Mesendoderm (in vitro differentiated cells): ENCODE data around the gene PRSS38.

ENCODE experiments used
- DNase-seq: peaks from one replicate; pipeline ENCODE4 v3.0.0; 2013
- H2AK5ac ChIP-seq: 2 replicates; pipeline ENCODE4 v1.6.1; 2013; ENCODE audit warnings: low read length, inconsistent platforms
- H2BK120ac ChIP-seq: 2 replicates; pipeline ENCODE4 v1.6.1; 2013; ENCODE audit warnings: low read depth, mild to moderate bottlenecking, low read length, moderate library complexity, mixed read lengths
- H2BK15ac ChIP-seq: replicated peaks from 2 replicates; pipeline ENCODE4 v1.6.1; 2013; ENCODE audit warnings: low read depth, mild to moderate bottlenecking, moderate library complexity
- H2BK5ac ChIP-seq: 2 replicates; pipeline ENCODE4 v1.6.1; 2013; ENCODE audit warnings: low read length, inconsistent platforms
- H3K18ac ChIP-seq: 2 replicates; pipeline ENCODE4 v1.6.1; 2013; ENCODE audit warnings: mild to moderate bottlenecking, low read length, mixed read lengths
- H3K23ac ChIP-seq: one replicate; pipeline ENCODE4 v1.6.1; 2013; ENCODE audit warnings: low read length
- H3K27ac ChIP-seq: 2 replicates; pipeline ENCODE4 v1.5.1; 2013; ENCODE audit warnings: low read depth, mild to moderate bottlenecking, inconsistent platforms, low read length, moderate library complexity
- H3K27me3 ChIP-seq: 2 replicates; pipeline ENCODE4 v1.6.1; 2013; ENCODE audit warnings: low read length, control low read depth, mild to moderate bottlenecking, inconsistent platforms; ENCODE audit not compliant: insufficient read depth, poor library complexity
- H3K36me3 ChIP-seq: 2 replicates; pipeline ENCODE4 v1.6.1; 2013; ENCODE audit warnings: low read length, inconsistent platforms; ENCODE audit not compliant: control insufficient read depth, insufficient read depth
- H3K4ac ChIP-seq: one replicate; pipeline ENCODE4 v1.6.1; 2013; ENCODE audit warnings: low read depth, mild to moderate bottlenecking, low read length, moderate library complexity
- H3K4me1 ChIP-seq: 2 replicates; pipeline ENCODE4 v1.6.1; 2013; ENCODE audit warnings: low read depth, low read length, inconsistent platforms; ENCODE audit not compliant: control insufficient read depth
- H3K4me2 ChIP-seq: 2 replicates; pipeline ENCODE4 v1.6.1; 2013; ENCODE audit warnings: low read length
- H3K4me3 ChIP-seq: 2 replicates; pipeline ENCODE4 v1.5.1; 2013; ENCODE audit warnings: mild to moderate bottlenecking, low read length
- H3K56ac ChIP-seq: one replicate; pipeline ENCODE4 v1.6.1; 2013; ENCODE audit warnings: low read length
- H3K79me1 ChIP-seq: 2 replicates; pipeline ENCODE4 v1.6.1; 2013; ENCODE audit warnings: low read length, inconsistent platforms
- H3K79me2 ChIP-seq: 2 replicates; pipeline ENCODE4 v1.6.1; 2013; ENCODE audit warnings: mild to moderate bottlenecking, low read length; ENCODE audit not compliant: control insufficient read depth, insufficient read depth
- H3K9ac ChIP-seq: 2 replicates; pipeline ENCODE4 v1.6.1; 2013; ENCODE audit warnings: low read length, inconsistent platforms
- H4K5ac ChIP-seq: one replicate; pipeline ENCODE4 v1.6.1; 2013; ENCODE audit warnings: low read length
- H4K8ac ChIP-seq: one replicate; pipeline ENCODE4 v1.6.1; 2013; ENCODE audit warnings: low read depth, mild to moderate bottlenecking, control low read depth, low read length, moderate library complexity
- WGBS: extraction: QIAGEN DNeasy Blood & Tissue Kit; methylation state at CpG from one replicate; pipeline ENCODE4 v1.1.7; 2013; ENCODE audit warnings: low lambda C conversion rate, missing lambda C conversion rate; ENCODE audit not compliant: insufficient coverage; ENCODE audit errors: extremely low coverage; 5-methylcytosine and 5-hydroxymethylcytosine counted together

PRSS38 gene

DNA sequence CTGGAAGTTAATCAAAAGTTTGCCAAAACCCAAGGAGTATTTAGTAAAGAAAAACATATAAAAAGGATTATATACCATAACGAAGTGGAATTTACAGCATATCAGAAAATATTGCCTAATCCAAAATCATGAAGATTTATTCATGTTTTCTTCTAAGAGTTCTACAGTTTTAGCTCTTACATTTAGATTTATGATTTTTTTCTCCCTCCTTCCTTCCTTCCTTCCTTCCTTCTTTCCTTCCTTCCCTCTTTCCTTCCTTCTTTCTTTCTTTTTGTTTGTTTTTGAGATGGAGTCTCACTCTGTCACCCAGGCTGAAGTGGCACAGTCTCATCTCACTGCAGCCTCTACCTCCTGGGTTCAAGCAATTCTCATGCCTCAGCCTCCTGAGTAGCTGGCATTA is 15.7 kb upstream of the PRSS38 start:
- no peaks in the 10 kb centered on the region for H3K79me2 ChIP-seq
- no peaks in the 10 kb centered on the region for H3K27me3 ChIP-seq
- no peak overlapping the region for H3K4ac ChIP-seq
- H3K36me3 ChIP-seq: no peaks in the 10 kb centered on the region
- H2BK15ac ChIP-seq: no peak overlapping the region
- DNase-seq: no peak
- no CpG with 5 or more reads among the region's 1 CpG for WGBS
- H4K8ac ChIP-seq: no peak overlapping the region
- H3K18ac ChIP-seq: no peak overlapping the region
- H3K4me3 ChIP-seq: no peak overlapping the region
- H3K79me1 ChIP-seq: no peaks in the 10 kb centered on the region
- no peak overlapping the region for H3K23ac ChIP-seq
- H3K27ac ChIP-seq: no peak overlapping the region
- no peak overlapping the region for H3K9ac ChIP-seq
- no peak overlapping the region for H2AK5ac ChIP-seq
- H4K5ac ChIP-seq: no peak overlapping the region
- H2BK120ac ChIP-seq: no peak overlapping the region
- H3K56ac ChIP-seq: no peak overlapping the region
- H3K4me1 ChIP-seq: no peaks in the 10 kb centered on the region
- H3K4me2 ChIP-seq: no peak overlapping the region
- H2BK5ac ChIP-seq: no peak overlapping the region

DNA sequence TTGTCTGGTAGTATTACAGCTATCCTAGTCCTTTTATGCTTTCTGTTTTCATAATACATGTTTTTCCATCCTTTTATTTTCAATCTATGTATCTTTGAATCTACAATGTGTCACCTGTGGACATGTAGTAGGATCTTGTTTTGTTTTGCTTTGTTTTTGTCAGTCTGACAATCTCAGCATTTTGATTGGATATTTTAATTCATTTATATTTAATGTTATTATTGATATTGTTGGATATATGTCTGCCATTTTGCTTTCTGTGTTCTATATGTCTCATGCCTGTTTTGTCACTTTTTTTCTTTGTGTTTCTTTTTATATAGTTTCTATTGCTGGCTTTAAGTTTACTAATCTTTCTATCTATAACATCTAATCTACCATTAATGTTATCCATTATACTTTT is 11.5 kb upstream of the PRSS38 start:
- Histone ChIP-seq H3K27me3 (no peaks in the 10 kb centered on the region), H2AK5ac (no peak overlapping the region), H3K18ac (no peak overlapping the region), H3K79me2 (no peaks in the 10 kb centered on the region), H3K4me3 (no peak overlapping the region), H3K56ac (no peak overlapping the region), H2BK120ac (no peak overlapping the region), H4K8ac (no peak overlapping the region), H3K4ac (no peak overlapping the region), H3K4me2 (no peak overlapping the region), H2BK15ac (no peak overlapping the region), H3K79me1 (no peaks in the 10 kb centered on the region), H3K27ac (no peak overlapping the region), H3K23ac (no peak overlapping the region), H4K5ac (no peak overlapping the region), H3K36me3 (no peaks in the 10 kb centered on the region), H3K9ac (no peak overlapping the region), H2BK5ac (no peak overlapping the region), H3K4me1 (no peaks in the 10 kb centered on the region)
- no peak for DNase-seq

DNA sequence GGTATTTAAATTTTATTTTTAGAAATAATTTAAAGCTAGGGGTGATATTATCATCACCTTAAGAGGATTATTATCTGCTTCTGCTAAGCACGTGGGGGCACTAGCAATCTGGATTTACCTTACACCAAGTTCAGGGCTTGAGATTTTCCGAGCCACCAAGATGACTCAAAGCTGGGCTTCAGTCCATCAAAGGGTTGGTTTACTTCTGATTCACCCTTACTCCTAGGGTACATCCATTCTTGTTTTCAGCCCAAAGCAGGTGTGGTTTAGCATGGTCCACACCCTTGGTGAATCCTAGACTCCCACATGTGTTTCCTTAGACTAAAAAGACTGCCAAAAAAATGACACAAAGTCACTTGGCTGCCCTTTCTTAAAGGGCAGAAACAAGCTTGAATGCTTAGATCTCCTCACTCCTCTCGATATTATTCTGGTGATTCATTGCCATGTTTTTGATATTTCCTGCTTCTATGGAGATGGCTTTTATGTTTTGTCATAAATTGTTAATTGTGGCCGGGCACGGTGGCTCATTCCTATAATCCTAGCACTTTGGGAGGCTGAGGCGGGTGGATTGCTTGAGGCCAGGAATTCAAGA is 9.8 kb upstream of the PRSS38 start:
- Histone ChIP-seq H3K79me1 (no peaks in the 10 kb centered on the region), H3K36me3 (no peaks in the 10 kb centered on the region), H3K56ac (no peak overlapping the region), H2BK120ac (no peak overlapping the region), H2BK15ac (no peak overlapping the region), H3K4me3 (no peak overlapping the region), H2BK5ac (no peak overlapping the region), H3K27me3 (no peaks in the 10 kb centered on the region), H3K18ac (no peak overlapping the region), H4K8ac (no peak overlapping the region), H3K23ac (no peak overlapping the region), H2AK5ac (no peak overlapping the region), H3K4me2 (no peak overlapping the region), H3K79me2 (no peaks in the 10 kb centered on the region), H3K4ac (no peak overlapping the region), H3K27ac (no peak overlapping the region), H3K9ac (no peak overlapping the region), H4K5ac (no peak overlapping the region), H3K4me1 (no peaks in the 10 kb centered on the region)
- DNase-seq: no peak
- no CpG with 5 or more reads among the region's 6 CpGs for WGBS

DNA sequence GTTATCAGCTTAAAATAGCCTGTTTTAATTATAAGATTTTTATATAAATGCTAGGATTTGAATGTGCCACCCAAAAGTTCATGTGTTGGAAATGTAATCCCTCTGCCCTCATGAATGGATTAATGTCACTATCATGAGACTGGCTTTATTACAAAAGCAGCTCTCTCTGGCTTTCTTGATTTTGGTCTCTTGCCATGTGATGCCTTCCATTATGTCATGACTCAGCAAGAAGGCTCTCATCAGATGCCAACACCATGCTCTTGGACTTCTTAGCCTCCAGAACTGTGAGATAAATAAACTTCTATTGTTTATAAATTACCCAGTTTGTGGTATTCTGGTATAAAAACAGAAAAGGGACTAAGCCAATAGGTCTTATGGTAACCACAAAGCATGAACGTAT is 6.9 kb upstream of the PRSS38 start:
- no peaks in the 10 kb centered on the region for H3K36me3 ChIP-seq
- no peak overlapping the region for H2BK15ac ChIP-seq
- no peak overlapping the region for H2AK5ac ChIP-seq
- no peak overlapping the region for H4K5ac ChIP-seq
- H3K56ac ChIP-seq: no peak overlapping the region
- no peak overlapping the region for H3K9ac ChIP-seq
- H3K27ac ChIP-seq: no peak overlapping the region
- H3K18ac ChIP-seq: no peak overlapping the region
- WGBS: no CpG with 5 or more reads among the region's 1 CpG
- H3K4me2 ChIP-seq: no peak overlapping the region
- no peak overlapping the region for H3K4me3 ChIP-seq
- H2BK120ac ChIP-seq: no peak overlapping the region
- H3K79me2 ChIP-seq: no peaks in the 10 kb centered on the region
- H3K79me1 ChIP-seq: no peaks in the 10 kb centered on the region
- H3K4me1 ChIP-seq: no peaks in the 10 kb centered on the region
- no peak overlapping the region for H2BK5ac ChIP-seq
- H3K4ac ChIP-seq: no peak overlapping the region
- no peak overlapping the region for H3K23ac ChIP-seq
- no peak for DNase-seq
- H4K8ac ChIP-seq: no peak overlapping the region
- no peaks in the 10 kb centered on the region for H3K27me3 ChIP-seq

DNA sequence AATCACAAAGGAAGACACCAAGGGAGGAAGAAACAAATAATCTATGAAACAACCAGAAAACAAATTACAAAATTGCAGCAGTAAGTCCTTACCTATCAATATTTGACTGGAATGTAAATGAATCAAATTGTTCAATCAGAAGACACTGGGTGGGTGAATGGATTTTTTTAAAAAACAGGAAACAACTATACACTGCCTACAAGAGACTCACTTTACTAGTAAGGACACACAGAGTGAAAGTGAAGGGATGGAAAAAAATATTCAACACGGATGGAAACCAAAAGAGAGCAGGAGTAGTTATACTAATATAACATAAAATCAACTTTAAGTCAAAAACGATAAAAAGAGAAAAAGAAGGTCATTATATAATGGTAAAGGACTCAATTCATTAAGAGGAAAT is 6.4 kb upstream of the PRSS38 start:
- H3K4me2 ChIP-seq: no peak overlapping the region
- H2AK5ac ChIP-seq: no peak overlapping the region
- no peak overlapping the region for H3K4me3 ChIP-seq
- no peak overlapping the region for H4K8ac ChIP-seq
- H3K79me2 ChIP-seq: no peaks in the 10 kb centered on the region
- H2BK120ac ChIP-seq: no peak overlapping the region
- H3K4me1 ChIP-seq: no peaks in the 10 kb centered on the region
- no peaks in the 10 kb centered on the region for H3K27me3 ChIP-seq
- no peak overlapping the region for H3K4ac ChIP-seq
- H3K23ac ChIP-seq: no peak overlapping the region
- no CpG with 5 or more reads among the region's 2 CpGs for WGBS
- H3K79me1 ChIP-seq: no peaks in the 10 kb centered on the region
- H4K5ac ChIP-seq: no peak overlapping the region
- no peak overlapping the region for H3K9ac ChIP-seq
- no peak overlapping the region for H3K18ac ChIP-seq
- H2BK5ac ChIP-seq: no peak overlapping the region
- H2BK15ac ChIP-seq: no peak overlapping the region
- no peak overlapping the region for H3K27ac ChIP-seq
- no peak overlapping the region for H3K56ac ChIP-seq
- no peaks in the 10 kb centered on the region for H3K36me3 ChIP-seq
- DNase-seq: no peak

DNA sequence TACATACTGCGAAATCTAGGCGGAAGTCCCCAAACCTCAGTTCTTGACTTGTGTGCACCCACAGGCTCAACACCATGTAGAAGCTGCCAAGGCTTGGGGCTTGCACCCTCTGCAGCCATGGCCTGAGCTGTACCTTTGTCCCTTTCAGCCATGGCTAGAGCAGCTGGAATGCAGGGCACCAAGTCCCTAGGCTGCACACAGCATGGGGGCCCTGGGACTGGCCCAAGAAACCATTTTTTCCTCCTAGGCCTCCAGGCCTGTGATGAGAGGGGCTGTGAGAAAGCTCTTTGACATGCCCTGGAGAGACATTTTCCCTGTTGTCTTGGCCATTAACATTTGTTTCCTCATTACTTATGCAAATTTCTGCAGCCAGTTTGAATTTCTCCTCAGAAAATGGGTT is 1.5 kb upstream of the PRSS38 start:
- H3K4ac ChIP-seq: no peak overlapping the region
- H2BK5ac ChIP-seq: no peak overlapping the region
- no peak overlapping the region for H3K4me3 ChIP-seq
- no peak overlapping the region for H4K8ac ChIP-seq
- no peaks in the 10 kb centered on the region for H3K4me1 ChIP-seq
- no peak overlapping the region for H4K5ac ChIP-seq
- no peak for DNase-seq
- H2BK120ac ChIP-seq: no peak overlapping the region
- no peak overlapping the region for H3K27ac ChIP-seq
- H3K56ac ChIP-seq: no peak overlapping the region
- no peak overlapping the region for H3K9ac ChIP-seq
- no peak overlapping the region for H3K4me2 ChIP-seq
- no peak overlapping the region for H2AK5ac ChIP-seq
- H3K18ac ChIP-seq: no peak overlapping the region
- H3K36me3 ChIP-seq: no peaks in the 10 kb centered on the region
- no peaks in the 10 kb centered on the region for H3K79me1 ChIP-seq
- no peaks in the 10 kb centered on the region for H3K79me2 ChIP-seq
- H3K27me3 ChIP-seq: no peaks in the 10 kb centered on the region
- WGBS: no CpG with 5 or more reads among the region's 2 CpGs
- H3K23ac ChIP-seq: no peak overlapping the region
- no peak overlapping the region for H2BK15ac ChIP-seq
